Gastrocnemius medialis (tissue), 4 donors: ENCODE measurements around the gene PTPRCAP. TPM values are rescaled to one million over a fixed set of nuclear protein-coding genes. Genes with fewer than 3 reads are reported as not detected.
A peak's percentile ranks its signal among the peaks of the same experiment; 100 is the strongest.

ENCODE experiments used
- ATAC-seq, 2 donors: fragments of 150-250 bp; one replicate each; pipeline ENCODE4 v1.9.1; 2016
- DNase-seq, 2 donors: peaks; one replicate each; pipeline ENCODE4 v3.0.0-alpha.2; 2019
- H3K27ac ChIP-seq, 4 donors: fragments of 200-600 bp; sonication (generic); 1 replicate in 1 of 4; 2 replicates in 3 of 4; pipeline ENCODE4 v1.5.1; 2016 to 2018; ENCODE audit warnings: mild to moderate bottlenecking in 2 of 4, moderate library complexity in 1 of 4
- H3K27me3 ChIP-seq, 3 donors: fragments of 200-600 bp; sonication (generic) in 2 of 3; 1 replicate in 1 of 3; 2 replicates in 2 of 3; pipeline versions ENCODE4 v1.5.1 to v1.6.0; 2016 to 2019; ENCODE audit warnings: mild to moderate bottlenecking in 1 of 3, moderate library complexity in 1 of 3
- H3K36me3 ChIP-seq, 2 donors: fragments of 200-600 bp; sonication (generic) in 1 of 2; one replicate each; pipeline ENCODE4 v1.5.1; 2017 to 2018
- H3K4me1 ChIP-seq, 2 donors: fragments of 200-600 bp; sonication (generic) in 1 of 2; one replicate each; pipeline ENCODE4 v1.5.1; 2016 to 2017; ENCODE audit warnings: mild to moderate bottlenecking in 2 of 2
- H3K4me3 ChIP-seq, 4 donors: fragments of 200-600 bp; sonication (generic) in 3 of 4; 1 replicate in 1 of 4; 2 replicates in 3 of 4; pipeline ENCODE4 v1.5.1; 2016 to 2019; ENCODE audit warnings: mild to moderate bottlenecking in 2 of 4
- H3K9me3 ChIP-seq, 3 donors: fragments of 200-600 bp; sonication (generic) in 2 of 3; 1 replicate in 1 of 3; 2 replicates in 2 of 3; pipeline ENCODE4 v1.5.1; 2016 to 2019
- POLR2A ChIP-seq, 2 donors: fragments of 450-650 bp; IDR thresholded peaks; one replicate each; pipeline ENCODE4 v1.6.1; 2017; ENCODE audit warnings: antibody characterized with exemption in 2 of 2, mild to moderate bottlenecking in 2 of 2, moderate library complexity in 2 of 2
- in situ Hi-C, 4 donors: fragments of 200-750 bp; cut with MboI; loops; one replicate each; pipeline versions ENCODE4 v1.15.0 to v1.8.0; 2017; ENCODE audit warnings: low sequenced_read_pairs in 4 of 4
- intact Hi-C: fragments of 100-400 bp; cut with DNase I; formaldehyde crosslinking; loops from one replicate; pipeline ENCODE4 v1.15.1; 2023; ENCODE audit warnings: low total_unique reads
- total RNA-seq, 4 donors: library from RNA; depleted of rRNA; stranded (reverse); fragments of >200 nt; gene quantifications; one replicate each; pipeline versions ENCODE4 v1.1.0 to v1.2.3, GENCODE V29; 2016
- TF ChIP-seq, protein P1 (sequence below), 5 experiments: fragments of 450-650 bp in 3 of 5; fragments of 200-600 bp in 2 of 5; sonication (generic) in 2 of 5; IDR thresholded peaks in 4 of 5; conservative IDR thresholded peaks in 1 of 5; 1 replicate in 4 of 5; 2 replicates in 1 of 5; pipeline ENCODE4 v1.5.1; 2016 to 2019; ENCODE audit warnings: antibody characterized with exemption in 5 of 5, mild to moderate bottlenecking in 3 of 5, moderate library complexity in 3 of 5

Gene PTPRCAP
- total RNA-seq, 4 donors from 2014 or later, result 0.47 to 1.5 (median 1.3) TPM

DNA sequence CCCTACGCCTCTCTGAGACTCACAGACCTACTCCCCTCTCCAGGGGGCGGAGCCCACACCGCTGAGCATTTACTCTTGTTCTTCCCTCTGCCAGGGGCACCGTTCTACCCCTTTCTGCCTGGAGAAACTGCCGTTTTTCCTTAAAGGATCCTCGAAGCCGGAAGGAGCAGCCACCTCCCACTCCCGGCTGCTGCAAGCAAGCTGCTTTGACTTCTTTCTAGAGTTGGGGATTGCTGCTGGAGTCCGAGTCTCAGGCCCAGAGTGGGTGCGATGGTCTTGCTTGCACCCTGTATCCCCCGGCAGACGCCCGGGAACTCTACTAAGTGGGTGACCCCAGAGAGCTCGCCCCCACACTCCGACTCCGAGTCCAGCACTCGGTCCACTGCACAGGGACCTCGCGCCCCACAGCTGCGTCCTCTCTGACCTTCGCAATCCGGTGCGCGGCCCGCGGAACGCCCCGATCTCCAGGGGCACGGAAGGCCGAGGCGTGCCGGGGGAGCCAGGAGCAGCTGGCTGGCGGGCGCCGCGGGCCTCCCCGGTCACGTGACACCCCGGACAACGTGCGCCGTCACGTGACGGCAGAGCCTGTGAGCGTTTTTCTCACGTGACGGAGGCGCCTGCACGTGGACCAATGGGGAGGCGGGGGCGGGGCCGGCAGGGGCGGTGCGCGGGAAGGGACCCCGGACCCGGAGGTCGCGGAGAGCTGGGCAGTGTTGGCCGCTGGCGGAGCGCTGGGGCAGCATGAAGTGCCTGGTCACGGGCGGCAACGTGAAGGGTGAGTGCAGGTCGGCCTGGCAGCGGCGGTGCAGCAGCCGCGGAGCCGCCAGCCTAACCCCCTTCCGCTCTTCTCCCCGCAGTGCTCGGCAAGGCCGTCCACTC is 45.9 kb downstream of the PTPRCAP start, which contains the start of gene RAD9A:
RAD9A (plus strand) TSS at position 683 of the 879 bp plus-strand sequence; CDS start at position 742, 59 bp downstream.
- ATAC-seq (peak; percentile 90 to 92), DNase-seq (peak; percentile 92 to 94)
- intact Hi-C loops (no loop called here), in situ Hi-C loops (loop anchor here (10.0 kb wide), 2 partner anchors 83 to 113 kb away; partner anchors contain the start of genes CDK2AP2 (in 3 of the 4) and PITPNM1 (in 3 of the 4))
- peaks cover 5 to 15% of the 10 kb centered on the region in 2 donors for H3K4me1 ChIP-seq
- H3K27me3 ChIP-seq, result no peaks in the 10 kb centered on the region
- H3K4me3 ChIP-seq, result peak within 1 kb of the TSS; percentile 59 to 83 (median 74)
- peak within 1 kb of the TSS; percentile 79 to 89 (median 86) for H3K27ac ChIP-seq
- peaks cover 0 to 9% of the 10 kb centered on the region in 2 donors for H3K36me3 ChIP-seq
- TF ChIP-seq, protein P1, sequence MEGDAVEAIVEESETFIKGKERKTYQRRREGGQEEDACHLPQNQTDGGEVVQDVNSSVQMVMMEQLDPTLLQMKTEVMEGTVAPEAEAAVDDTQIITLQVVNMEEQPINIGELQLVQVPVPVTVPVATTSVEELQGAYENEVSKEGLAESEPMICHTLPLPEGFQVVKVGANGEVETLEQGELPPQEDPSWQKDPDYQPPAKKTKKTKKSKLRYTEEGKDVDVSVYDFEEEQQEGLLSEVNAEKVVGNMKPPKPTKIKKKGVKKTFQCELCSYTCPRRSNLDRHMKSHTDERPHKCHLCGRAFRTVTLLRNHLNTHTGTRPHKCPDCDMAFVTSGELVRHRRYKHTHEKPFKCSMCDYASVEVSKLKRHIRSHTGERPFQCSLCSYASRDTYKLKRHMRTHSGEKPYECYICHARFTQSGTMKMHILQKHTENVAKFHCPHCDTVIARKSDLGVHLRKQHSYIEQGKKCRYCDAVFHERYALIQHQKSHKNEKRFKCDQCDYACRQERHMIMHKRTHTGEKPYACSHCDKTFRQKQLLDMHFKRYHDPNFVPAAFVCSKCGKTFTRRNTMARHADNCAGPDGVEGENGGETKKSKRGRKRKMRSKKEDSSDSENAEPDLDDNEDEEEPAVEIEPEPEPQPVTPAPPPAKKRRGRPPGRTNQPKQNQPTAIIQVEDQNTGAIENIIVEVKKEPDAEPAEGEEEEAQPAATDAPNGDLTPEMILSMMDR (IDR thresholded peaks at IDR 0.05 in 4 of 5, conservative IDR thresholded peaks at IDR 0.05 in 1 of 5), result peak in 2 of 5 experiments; percentile 64 to 73
- peak; percentile 34 to 66 for TF ChIP-seq POLR2A (IDR thresholded peaks at IDR 0.05)
- no peaks in the 10 kb centered on the region for H3K9me3 ChIP-seq

DNA sequence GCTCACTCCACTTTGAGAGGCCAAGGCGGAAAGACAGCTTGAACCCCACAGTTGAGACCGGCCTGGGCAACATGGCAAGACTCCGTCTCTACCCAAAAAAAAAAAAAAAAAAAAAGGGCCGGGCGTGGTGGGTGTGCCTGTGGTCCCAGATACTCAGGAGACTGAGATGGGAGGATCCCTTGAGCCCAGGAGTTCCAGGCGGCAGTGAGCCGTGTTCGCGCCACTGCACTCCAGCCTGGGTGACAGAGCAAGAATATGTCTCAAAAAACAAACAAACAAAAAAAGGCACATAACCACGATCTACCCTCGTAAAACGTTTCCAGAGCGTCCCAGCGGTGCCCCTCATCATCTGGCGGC is 46.6 kb downstream of the PTPRCAP start:
- intact Hi-C loops, result no loop called here
- DNase-seq, result no peak

DNA sequence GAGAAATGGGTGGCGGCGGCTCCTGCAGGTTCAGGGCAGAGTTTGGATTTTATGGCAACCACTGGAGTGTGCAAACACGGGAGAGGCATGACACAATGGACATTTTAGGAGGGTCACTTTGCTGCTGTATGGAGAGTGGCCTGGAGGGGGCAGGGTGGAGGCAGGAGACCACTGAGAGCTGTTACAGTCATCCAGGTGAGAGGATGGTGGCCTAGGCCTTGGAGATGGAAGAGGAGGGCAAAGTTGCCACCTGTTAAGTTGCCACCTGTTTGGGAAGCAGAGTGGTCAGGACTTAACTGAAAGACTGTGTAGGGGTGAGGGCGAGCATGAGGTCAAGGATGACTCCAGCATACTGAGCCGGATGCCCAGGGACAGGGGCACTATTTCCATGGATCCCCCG is 48.0 kb downstream of the PTPRCAP start:
- H3K4me3 ChIP-seq, result no peak overlapping the region
- DNase-seq (no peak), ATAC-seq (no peak)
- TF ChIP-seq POLR2A (IDR thresholded peaks at IDR 0.05), result no peak
- TF ChIP-seq, protein P1 (IDR thresholded peaks at IDR 0.05 in 4 of 5, conservative IDR thresholded peaks at IDR 0.05 in 1 of 5), result peak in 4 of 5 experiments; percentile 42 to 59 (median 49)
- intact Hi-C loops, result no loop called here
- peaks cover 0 to 8% (median 0%) of the 10 kb centered on the region in 3 donors for H3K27me3 ChIP-seq
- no peaks in the 10 kb centered on the region for H3K9me3 ChIP-seq
- peaks cover 5 to 15% of the 10 kb centered on the region in 2 donors for H3K4me1 ChIP-seq
- in situ Hi-C loops, result loop anchor here in 3 of 4 donors (5.0 to 10.0 kb wide), 2 partner anchors 37 to 125 kb away; partner anchors contain the start of genes POLD4 (in 3 of the 3) and GRK2 (in 1 of the 3)
- no peak overlapping the region for H3K27ac ChIP-seq
- H3K36me3 ChIP-seq, result no peaks in the 10 kb centered on the region

More for the DNA sequence above, 46.6 kb downstream of the PTPRCAP start:
- Histone ChIP-seq H3K36me3 (peaks cover 0 to 3% of the 10 kb centered on the region in 2 donors), H3K27ac (peak overlapping the region; percentile 79 to 89 (median 86)), H3K4me1 (peaks cover 5 to 15% of the 10 kb centered on the region in 2 donors), H3K27me3 (no peaks in the 10 kb centered on the region), H3K4me3 (peak overlapping the region; percentile 59 to 83 (median 74)), H3K9me3 (no peaks in the 10 kb centered on the region)
- in situ Hi-C loops, result loop anchor here (10.0 kb wide), 2 partner anchors 84 to 114 kb away; partner anchors contain the start of genes CDK2AP2 (in 3 of the 4) and PITPNM1 (in 3 of the 4)
- no peak for ATAC-seq
- TF ChIP-seq, protein P1 (IDR thresholded peaks at IDR 0.05 in 4 of 5, conservative IDR thresholded peaks at IDR 0.05 in 1 of 5), result no peak
- no peak for TF ChIP-seq POLR2A (IDR thresholded peaks at IDR 0.05)

DNA sequence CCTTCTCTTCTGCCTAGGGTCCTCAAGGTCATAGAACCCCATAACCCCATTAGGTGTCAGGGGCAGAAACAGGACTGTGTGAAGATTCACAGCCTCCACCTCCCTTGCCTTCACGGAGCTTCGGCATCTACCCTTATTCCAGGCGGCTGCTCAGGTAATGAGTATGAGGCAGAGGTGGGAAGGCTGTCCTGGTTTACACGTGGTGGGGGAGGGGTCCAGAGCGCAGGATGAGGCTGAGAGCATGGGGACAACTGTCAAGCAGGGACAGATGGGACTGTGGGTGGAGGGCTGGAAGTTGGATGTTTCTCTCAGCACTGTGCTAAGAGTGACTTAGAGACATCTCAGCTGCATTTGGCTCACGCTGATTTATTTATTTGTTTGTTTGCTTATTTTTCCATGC is 50.0 kb downstream of the PTPRCAP start:
- Histone ChIP-seq H3K27ac (no peak overlapping the region), H3K4me1 (peaks cover 3 to 13% of the 10 kb centered on the region in 2 donors), H3K9me3 (no peaks in the 10 kb centered on the region), H3K4me3 (no peak overlapping the region), H3K36me3 (no peaks in the 10 kb centered on the region), H3K27me3 (peaks cover 0 to 10% (median 0%) of the 10 kb centered on the region in 3 donors)
- intact Hi-C loops (no loop called here), in situ Hi-C loops (loop anchor here in 3 of 4 donors (5.0 to 10.0 kb wide), 2 partner anchors 35 to 123 kb away; partner anchors contain the start of genes POLD4 (in 3 of the 3) and GRK2 (in 1 of the 3))
- no peak for DNase-seq
- no peak for TF ChIP-seq POLR2A (IDR thresholded peaks at IDR 0.05)
- TF ChIP-seq, protein P1 (IDR thresholded peaks at IDR 0.05 in 4 of 5, conservative IDR thresholded peaks at IDR 0.05 in 1 of 5), result no peak
- no peak for ATAC-seq
